BJ (cell line): ENCODE data around the gene KCTD7. TPM values are rescaled to one million over a fixed set of nuclear protein-coding genes. Genes with fewer than 3 reads are reported as not detected.
A peak's percentile ranks its signal among the peaks of the same experiment; 100 is the strongest.
"Not testable (repeated sequence)": the region's sequence is repeated elsewhere in the genome, so short reads cannot be mapped to it uniquely, and the experiment has no call there.

Experiments
- CTCF ChIA-PET: fragments of 350-600 bp; formaldehyde crosslinking; extraction: SDS; loops from one replicate; lab custom pipeline; 2021; ENCODE audit warnings: antibody characterized with exemption, inconsistent platforms; lab: Yijun Ruan, JAX
- POLR2A ChIA-PET: fragments of 300-600 bp; sonication (Branson Sonifier 250); formaldehyde crosslinking; extraction: SDS; loops from one replicate; lab custom pipeline; 2021; ENCODE audit warnings: antibody characterized with exemption; lab: Charles Lee
- DNase-seq: peaks from one replicate; pipeline ENCODE4 v3.0.0-alpha.2; 2011; ENCODE audit warnings: low read depth
- H3K27me3 ChIP-seq: 2 replicates; pipeline ENCODE4 v1.6.0; 2011; ENCODE audit warnings: low read length; ENCODE audit not compliant: control insufficient read depth, insufficient read depth
- H3K36me3 ChIP-seq: 2 replicates; pipeline ENCODE4 v1.5.1; 2011; ENCODE audit warnings: low read length; ENCODE audit not compliant: control insufficient read depth, insufficient read depth
- H3K4me3 ChIP-seq: 2 replicates; pipeline ENCODE4 v1.5.1; 2011; ENCODE audit warnings: low read depth, mild to moderate bottlenecking, control low read depth, low read length
- CTCF ChIP-seq: IDR thresholded peaks from 2 replicates; pipeline ENCODE4 v1.5.1; 2011; ENCODE audit warnings: low read depth, mild to moderate bottlenecking, control low read depth, inconsistent platforms, low read length, moderate library complexity; ENCODE audit not compliant: insufficient read depth
- polyA plus RNA-seq: library from polyadenylated mRNA; depleted of rRNA; stranded (reverse); fragments of >200 nt; gene quantifications from 2 replicates; pipeline ENCODE4 v1.2.3, GENCODE V29; 2011

Gene KCTD7
- polyA plus RNA-seq, 1 experiment = 21.0 TPM

DNA sequence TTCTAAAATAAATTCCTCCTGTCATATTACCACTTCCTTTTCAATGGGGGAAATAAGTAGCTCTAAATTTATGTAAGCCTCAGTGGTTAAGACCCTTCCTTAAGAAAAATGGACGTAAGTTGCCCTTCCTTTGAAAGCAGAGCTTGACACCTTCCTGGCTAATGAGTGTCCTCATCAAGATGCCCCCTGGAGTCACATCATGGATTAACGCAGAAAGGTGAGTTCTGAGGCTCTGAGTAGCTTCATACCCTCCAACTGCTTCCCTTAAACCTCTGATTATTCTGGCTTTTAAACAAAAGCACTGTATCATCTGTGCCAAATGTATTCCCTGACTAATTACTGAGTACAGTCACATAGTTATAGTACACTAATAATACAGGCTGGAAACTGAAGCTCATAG is 14.7 kb downstream of the KCTD7 start:
- Histone ChIP-seq H3K27me3 (no peaks in the 10 kb centered on the region), H3K36me3 (peaks cover 19% of the 10 kb centered on the region), H3K4me3 (no peak overlapping the region)
- ChIA-PET CTCF (interaction anchor here (0.7 kb wide), 2 partner anchors 69 to 89 kb away, joined by 3 to 4 read pairs; no protein-coding TSS in a partner anchor), POLR2A (no interaction called here)
- no peak for TF ChIP-seq CTCF
- no peak for DNase-seq

- H3K36me3 ChIP-seq, POLR2A ChIA-PET, DNase-seq, CTCF ChIA-PET, H3K4me3 ChIP-seq, H3K27me3 ChIP-seq: not testable (repeated sequence)
Measured at GRCh38 chr7:66651026-66651425, 22.3 kb downstream of the KCTD7 start.

GRCh38 chr7:66653719-66654274 is 25.1 kb downstream of the KCTD7 start:
- H3K27me3 ChIP-seq, H3K36me3 ChIP-seq, POLR2A ChIA-PET, DNase-seq: not testable (repeated sequence)
- CTCF ChIA-PET = interaction anchor here (1.5 kb wide), 1 partner anchor 47 kb away, joined by 3 read pairs; no protein-coding TSS in a partner anchor
- peak; percentile 44 for TF ChIP-seq CTCF
- peak overlapping the region; percentile 74 for H3K4me3 ChIP-seq

- H3K36me3 ChIP-seq = peaks cover 2% of the 10 kb centered on the region; the same call in 1 of the 2 replicates
- CTCF ChIA-PET = interaction anchor here (1.5 kb wide), 2 partner anchors 47 to 96 kb away, joined by 3 to 4 read pairs; no protein-coding TSS in a partner anchor
Measured at GRCh38 chr7:66654275-66655112, 25.8 kb downstream of the KCTD7 start.

DNA sequence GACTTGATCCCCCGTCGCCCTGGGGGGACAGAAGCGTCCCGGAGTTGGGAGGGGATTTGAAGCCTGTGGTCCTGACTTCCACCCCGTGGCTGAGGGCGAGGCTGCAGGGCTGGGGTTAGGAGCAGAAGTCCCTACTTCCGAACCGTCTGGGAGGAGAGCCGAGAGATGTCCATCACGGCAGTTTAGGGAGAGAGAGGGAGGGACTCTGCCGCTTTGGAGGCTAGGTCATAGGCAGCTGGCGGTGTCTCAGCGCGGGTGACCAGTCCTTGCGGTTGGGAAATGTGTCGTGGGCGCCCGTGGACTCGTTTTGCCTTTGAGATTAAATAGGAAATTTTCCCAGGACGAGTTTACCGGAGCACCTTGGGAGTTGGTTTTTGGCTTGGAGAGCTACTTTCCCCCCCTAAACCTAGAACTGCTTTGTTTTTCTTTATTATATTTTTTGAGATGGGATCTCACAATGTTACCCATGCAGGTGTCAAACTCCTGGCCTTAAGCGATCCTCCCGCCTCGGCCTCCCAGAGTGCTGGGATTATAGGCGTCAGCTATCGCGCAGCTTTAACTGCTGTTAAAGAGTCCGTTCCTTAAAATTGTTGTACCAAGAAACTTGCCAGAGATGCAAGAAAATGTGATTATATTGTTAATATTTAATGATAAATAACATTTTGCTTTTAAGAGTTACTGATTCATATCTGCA is 26.6 kb downstream of the KCTD7 start:
- H3K36me3 ChIP-seq, POLR2A ChIA-PET, DNase-seq, H3K27me3 ChIP-seq: not testable (repeated sequence)
- CTCF ChIA-PET = interaction anchor here (1.5 kb wide), 2 partner anchors 46 to 97 kb away, joined by 3 to 4 read pairs; no protein-coding TSS in a partner anchor
- peak overlapping the region; percentile 74 for H3K4me3 ChIP-seq

More at GRCh38 chr7:66654275-66655112, 25.8 kb downstream of the KCTD7 start:
- Histone ChIP-seq H3K4me3 (peak overlapping the region; percentile 74), H3K27me3 (no peaks in the 10 kb centered on the region)
- no peak for TF ChIP-seq CTCF
- peak; percentile 81 for DNase-seq
- POLR2A ChIA-PET = interaction anchor here (0.5 kb wide), 2 partner anchors 10 to 61 kb away, joined by 3 to 9 read pairs; no protein-coding TSS in a partner anchor

DNA sequence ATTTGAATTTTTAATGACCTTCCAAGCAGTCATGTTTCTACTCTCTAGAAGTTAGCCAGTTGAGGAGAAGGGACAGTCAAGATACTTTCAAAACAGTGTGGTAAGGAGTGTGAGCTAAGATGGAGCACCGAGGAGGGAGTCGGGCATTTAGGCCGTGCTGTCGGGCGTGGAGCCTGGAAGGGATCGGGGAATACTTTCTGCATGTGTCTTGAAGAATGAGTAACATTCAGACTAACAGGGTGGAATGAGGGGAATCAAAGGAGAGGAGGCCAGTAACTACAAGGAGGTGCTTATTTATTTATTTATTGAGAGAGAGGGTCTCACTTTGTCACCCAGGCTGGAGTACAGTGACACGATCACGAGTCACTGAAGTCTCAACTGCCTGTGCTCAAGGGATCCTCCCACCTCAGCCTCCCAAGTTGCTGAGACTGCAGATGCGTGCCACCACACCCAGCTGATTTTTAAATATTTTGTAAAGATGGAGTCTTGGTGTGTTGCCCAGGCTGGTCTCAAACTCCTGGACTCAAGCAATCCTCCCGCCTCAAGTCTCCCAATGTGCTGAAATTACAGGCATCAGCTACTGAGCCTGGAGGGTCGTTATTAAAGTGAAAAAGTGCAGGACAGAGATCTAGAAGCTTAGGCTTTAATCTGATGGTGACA is 27.3 kb downstream of the KCTD7 start:
- CTCF ChIA-PET = interaction anchor here (1.5 kb wide), 1 partner anchor 98 kb away, joined by 4 read pairs; no protein-coding TSS in a partner anchor
- peak overlapping the region; percentile 74 for H3K4me3 ChIP-seq
- POLR2A ChIA-PET = not testable (repeated sequence)

More for the DNA sequence above, 27.3 kb downstream of the KCTD7 start:
- not testable (repeated sequence) for DNase-seq, H3K27me3 ChIP-seq, H3K36me3 ChIP-seq
